Fibroblast of lung (primary cell): ENCODE results near the gene DAPK1. TPM values are rescaled to one million over a fixed set of nuclear protein-coding genes. Genes with fewer than 3 reads are reported as not detected.

Experiments
- DNase-seq, 2 donors: peaks; one replicate each; pipeline versions ENCODE4 v3.0.0 to v3.0.0-alpha.2; 2010; ENCODE audit warnings: low read depth in 2 of 2
- H2AFZ ChIP-seq: 2 replicates; pipeline ENCODE4 v1.5.1; 2012; ENCODE audit warnings: low read length, control low read depth, inconsistent platforms
- H3K27ac ChIP-seq: 2 replicates; pipeline ENCODE4 v1.5.1; 2011; ENCODE audit warnings: low read length, control low read depth; ENCODE audit not compliant: insufficient read depth
- H3K27me3 ChIP-seq: 2 replicates; pipeline ENCODE4 v1.5.1; 2011; ENCODE audit warnings: mild to moderate bottlenecking, low read length; ENCODE audit not compliant: control insufficient read depth, insufficient read depth
- H3K36me3 ChIP-seq: 2 replicates; pipeline ENCODE4 v1.5.1; 2011; ENCODE audit warnings: low read length; ENCODE audit not compliant: control insufficient read depth, insufficient read depth
- H3K4me1 ChIP-seq: 2 replicates; pipeline ENCODE4 v1.5.1; 2011; ENCODE audit warnings: low read length; ENCODE audit not compliant: control insufficient read depth, insufficient read depth; ENCODE audit errors: extremely low read depth
- H3K4me2 ChIP-seq: 2 replicates; pipeline ENCODE4 v1.5.1; 2011; ENCODE audit warnings: low read length, control low read depth; ENCODE audit not compliant: insufficient read depth; ENCODE audit errors: extremely low read depth
- H3K4me3 ChIP-seq, 4 experiments: fragments of 200-600 bp in 1 of 4; sonication (generic) in 1 of 4; replicated peaks in 1 of 4; 2 replicates each; pipeline ENCODE4 v1.5.1; 2011 to 2016; ENCODE audit warnings: low read length in 4 of 4, low read depth in 3 of 4, mild to moderate bottlenecking in 3 of 4, control low read depth in 2 of 4, inconsistent platforms in 1 of 4, mixed read lengths in 1 of 4; ENCODE audit not compliant: insufficient read depth in 1 of 4; ENCODE audit errors: control extremely low read depth in 1 of 4
- H3K79me2 ChIP-seq: 2 replicates; pipeline ENCODE4 v1.5.1; 2012; ENCODE audit warnings: mild to moderate bottlenecking, low read length, inconsistent platforms; ENCODE audit not compliant: control insufficient read depth, insufficient read depth
- H3K9ac ChIP-seq: 2 replicates; pipeline ENCODE4 v1.5.1; 2011; ENCODE audit warnings: mild to moderate bottlenecking, low read length, control low read depth; ENCODE audit not compliant: insufficient read depth
- H3K9me3 ChIP-seq: 2 replicates; pipeline ENCODE4 v1.5.1; 2012; ENCODE audit warnings: low read depth, low read length; ENCODE audit not compliant: control insufficient read depth, insufficient read depth
- H4K20me1 ChIP-seq: 2 replicates; pipeline ENCODE4 v1.5.1; 2011; ENCODE audit warnings: low read length; ENCODE audit not compliant: control insufficient read depth, insufficient read depth; ENCODE audit errors: extremely low read depth
- CTCF ChIP-seq, 2 donors: IDR thresholded peaks in 1 of 2; conservative IDR thresholded peaks in 1 of 2; 1 replicate in 1 of 2; 2 replicates in 1 of 2; pipeline ENCODE4 v1.5.1; 2011 to 2012; ENCODE audit warnings: low read length in 2 of 2, control low read depth in 1 of 2, inconsistent platforms in 1 of 2, low read depth in 1 of 2, mild to moderate bottlenecking in 1 of 2
- EZH2 ChIP-seq: IDR thresholded peaks from 2 replicates; pipeline ENCODE4 v1.5.1; 2012; ENCODE audit warnings: low read length, control low read depth, mild to moderate bottlenecking; ENCODE audit errors: missing control alignments
- polyA plus RNA-seq, 2 donors: library from polyadenylated mRNA; depleted of rRNA in 1 of 2; stranded (reverse) in 1 of 2; unstranded in 1 of 2; fragments of >200 nt; gene quantifications; 2 replicates each; pipeline ENCODE4 v1.2.1, GENCODE V29; 2011 to 2012; ENCODE audit warnings: missing spikeins in 1 of 2
- total RNA-seq: library from RNA; depleted of rRNA; stranded (reverse); fragments of >200 nt; gene quantifications from 2 replicates; pipeline ENCODE4 v1.2.1, GENCODE V29; 2014

Gene DAPK1
- total and polyA plus RNA-seq, 2 donors (not counting 1 experiment from before 2014, with no cell fraction given) = 1.1 to 15.5 TPM

DNA sequence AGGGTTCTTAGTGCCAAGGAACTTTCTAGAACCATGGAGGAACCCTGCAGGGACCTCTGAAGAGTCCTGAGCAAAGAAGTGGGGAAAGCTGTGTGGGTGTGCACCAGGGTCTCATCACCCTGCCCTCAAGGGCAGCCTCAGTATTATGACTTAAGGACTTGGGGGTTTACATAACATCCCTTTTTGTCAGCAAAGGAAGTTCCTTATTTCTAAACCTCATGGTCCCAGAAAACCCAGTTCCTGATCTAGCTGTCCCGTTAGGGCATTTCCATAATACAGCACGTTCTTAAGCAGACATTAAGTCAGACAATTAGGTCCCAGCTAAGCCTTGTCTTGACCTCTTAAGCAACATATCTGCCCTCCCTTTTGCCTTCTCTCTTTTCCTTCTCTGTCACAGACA is 57.3 kb downstream of the DAPK1 start:
- TF ChIP-seq CTCF (conservative IDR thresholded peaks at IDR 0.05 in 1 of 2, IDR thresholded peaks at IDR 0.05 in 1 of 2; ENCODE audit: low read depth in 1 of 2, low read length in 2 of 2) (no peak), EZH2 (no peak)
- Histone ChIP-seq H2AFZ (no peak overlapping the region), H3K9ac (no peak overlapping the region), H3K4me1 (no peaks in the 10 kb centered on the region), H3K27ac (no peak overlapping the region), H3K9me3 (no peaks in the 10 kb centered on the region), H4K20me1 (no peaks in the 10 kb centered on the region), H3K79me2 (no peaks in the 10 kb centered on the region), H3K4me3 (no peak overlapping the region), H3K36me3 (no peaks in the 10 kb centered on the region), H3K4me2 (no peak overlapping the region), H3K27me3 (no peaks in the 10 kb centered on the region)
- no peak for DNase-seq

DNA sequence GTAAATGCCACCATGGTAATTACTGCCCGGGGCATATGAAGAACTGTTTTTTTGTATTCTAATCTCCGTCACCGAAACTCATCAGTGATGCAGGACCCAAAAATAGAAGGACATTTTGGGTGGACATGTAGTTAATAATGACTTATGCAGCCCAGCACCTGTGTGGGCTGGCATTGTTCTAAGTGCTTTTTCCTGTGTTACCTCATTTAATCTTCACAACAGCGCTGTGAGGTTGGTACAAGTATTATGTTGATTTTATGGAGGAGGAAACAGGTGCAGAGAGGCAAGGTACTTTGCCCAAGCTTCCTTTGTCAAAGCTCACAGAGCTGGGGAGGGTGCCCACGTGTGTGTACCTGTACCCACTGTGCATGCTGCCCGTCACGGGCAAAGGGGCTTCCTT is 58.4 kb downstream of the DAPK1 start:
- H3K27me3 ChIP-seq = no peaks in the 10 kb centered on the region
- no peaks in the 10 kb centered on the region for H3K4me1 ChIP-seq
- no peaks in the 10 kb centered on the region for H3K9me3 ChIP-seq
- DNase-seq = no peak
- no peaks in the 10 kb centered on the region for H3K36me3 ChIP-seq
- TF ChIP-seq EZH2 = no peak
- TF ChIP-seq CTCF (conservative IDR thresholded peaks at IDR 0.05 in 1 of 2, IDR thresholded peaks at IDR 0.05 in 1 of 2; ENCODE audit: low read depth in 1 of 2, low read length in 2 of 2) = no peak
- no peak overlapping the region for H3K4me2 ChIP-seq
- H3K27ac ChIP-seq = no peak overlapping the region
- H3K9ac ChIP-seq = no peak overlapping the region
- H4K20me1 ChIP-seq = no peaks in the 10 kb centered on the region
- H3K79me2 ChIP-seq = no peaks in the 10 kb centered on the region
- H2AFZ ChIP-seq = no peak overlapping the region
- H3K4me3 ChIP-seq = no peak overlapping the region

DNA sequence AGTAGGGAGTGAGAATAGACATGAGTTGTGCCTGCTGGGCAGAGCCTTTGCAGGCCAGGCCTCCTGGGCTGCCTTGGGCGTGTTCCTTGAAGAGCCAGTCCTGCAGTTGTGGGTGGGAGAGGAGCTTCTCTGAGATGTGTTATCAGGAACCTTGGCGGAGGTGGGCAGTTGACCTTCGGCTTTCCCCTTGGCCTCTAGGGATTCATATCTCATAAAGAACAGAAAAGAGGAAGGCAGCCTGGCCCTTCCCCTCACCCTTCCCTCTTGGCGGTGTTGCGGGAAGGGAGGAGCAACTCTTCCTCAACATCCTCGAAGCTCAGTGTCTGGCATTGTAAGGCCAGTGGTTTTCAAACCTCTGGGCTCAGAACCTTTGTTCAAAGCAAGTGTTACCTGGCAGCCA is 59.2 kb downstream of the DAPK1 start:
- Histone ChIP-seq H3K4me2 (no peak overlapping the region), H3K36me3 (no peaks in the 10 kb centered on the region), H3K27ac (no peak overlapping the region), H3K9ac (no peak overlapping the region), H3K4me1 (no peaks in the 10 kb centered on the region), H3K79me2 (no peaks in the 10 kb centered on the region), H3K27me3 (no peaks in the 10 kb centered on the region), H3K4me3 (no peak overlapping the region), H4K20me1 (no peaks in the 10 kb centered on the region), H3K9me3 (no peaks in the 10 kb centered on the region), H2AFZ (no peak overlapping the region)
- TF ChIP-seq CTCF (conservative IDR thresholded peaks at IDR 0.05 in 1 of 2, IDR thresholded peaks at IDR 0.05 in 1 of 2; ENCODE audit: low read depth in 1 of 2, low read length in 2 of 2) (no peak), EZH2 (no peak)
- DNase-seq = no peak
